Measurements from ENCODE around the gene TSKS. TPM values are rescaled to one million over a fixed set of nuclear protein-coding genes. Genes with fewer than 3 reads are reported as not detected.
A peak's percentile ranks its signal among the peaks of the same experiment; 100 is the strongest.

Gene TSKS
- total RNA-seq, 2 experiments from 2014 or later, result 4.5 to 5.4 TPM

GRCh38 chr19:49691243-49692146 lies 71.6 kb downstream of the TSKS start:
- peaks cover 12% of the 10 kb centered on the region for H3K36me3 Mint-ChIP-seq (ENCODE audit: low read depth)
- peaks cover 24% of the 10 kb centered on the region for H3K27me3 Mint-ChIP-seq
- H3K4me3 Mint-ChIP-seq, result peak overlapping the region; percentile 77
- H3K4me1 Mint-ChIP-seq, result peaks cover 27% of the 10 kb centered on the region
- DNase-seq, result no peak
- no peak overlapping the region for H3K27ac Mint-ChIP-seq
- H3K9me3 Mint-ChIP-seq, result no peaks in the 10 kb centered on the region
- POLR2A ChIA-PET, result interaction anchor here (0.5 kb wide), 1 partner anchor 244 kb away, joined by 3 read pairs; no protein-coding TSS in a partner anchor
- CTCF ChIA-PET, result interaction anchor here (0.7 to 1.2 kb wide), 4 partner anchors 9 to 483 kb away, joined by 3 to 4 read pairs (median 3); no protein-coding TSS in a partner anchor

DNA sequence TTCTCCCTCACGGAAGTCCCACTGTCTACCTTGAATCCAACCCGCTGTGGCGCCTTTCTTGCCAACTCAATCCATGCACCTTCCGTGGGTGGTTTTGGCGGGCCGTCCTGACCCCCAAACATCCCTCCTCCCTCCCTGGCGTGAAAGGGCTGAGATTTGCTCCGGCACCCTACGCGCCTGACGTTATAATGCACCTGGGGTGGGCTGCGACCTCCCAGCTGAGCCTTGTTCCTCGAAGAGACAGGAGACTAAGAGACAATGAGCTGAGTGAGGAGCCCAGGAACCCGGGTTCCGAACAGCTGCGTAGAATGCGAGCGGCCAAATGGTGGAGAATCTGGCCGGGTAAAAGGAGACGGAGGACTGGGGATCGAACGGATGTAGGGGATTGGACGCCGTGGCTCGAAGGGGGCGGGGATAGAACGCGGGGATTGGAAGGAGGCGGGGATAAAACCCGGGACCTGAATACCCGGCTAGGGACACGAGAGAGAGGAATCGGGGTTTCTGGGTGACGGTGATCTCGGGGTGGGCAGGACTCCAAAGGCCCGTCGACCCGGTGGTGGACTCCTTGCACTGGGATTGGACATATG lies 72.4 kb downstream of the TSKS start, which contains the start of gene CPT1C:
Gene CPT1C, plus strand, starts transcription at position 461 of the 587 bp plus-strand sequence. CDS start 1,137 bp downstream, outside the sequence.
- Mint-ChIP-seq H3K27me3 (peaks cover 24% of the 10 kb centered on the region), H3K36me3 (ENCODE audit: low read depth) (peaks cover 12% of the 10 kb centered on the region), H3K4me3 (peak within 1 kb of the TSS; percentile 77), H3K4me1 (peaks cover 27% of the 10 kb centered on the region), H3K9me3 (no peaks in the 10 kb centered on the region), H3K27ac (peak within 1 kb of the TSS; percentile 68)
- ChIA-PET CTCF (no interaction called here), POLR2A (no interaction called here)
- peak; percentile 54 for DNase-seq

GRCh38 chr19:49690079-49690655 lies 72.9 kb downstream of the TSKS start:
- no peak overlapping the region for H3K27ac Mint-ChIP-seq
- no peak for DNase-seq

More at GRCh38 chr19:49690079-49690655, 72.9 kb downstream of the TSKS start:
- Mint-ChIP-seq H3K9me3 (no peaks in the 10 kb centered on the region), H3K4me3 (peak overlapping the region; percentile 77), H3K36me3 (ENCODE audit: low read depth) (peaks cover 18% of the 10 kb centered on the region), H3K27me3 (peaks cover 24% of the 10 kb centered on the region), H3K4me1 (peaks cover 27% of the 10 kb centered on the region)
- POLR2A ChIA-PET, result interaction anchor here (0.6 kb wide), 1 partner anchor 30 kb away, joined by 12 read pairs; no protein-coding TSS in a partner anchor
- CTCF ChIA-PET, result interaction anchor here (0.6 kb wide), 1 partner anchor 211 kb away, joined by 5 read pairs; no protein-coding TSS in a partner anchor

Small RNAs within 50 kb of the gene (microRNA-seq; reads per million reads assigned to microRNA genes)
- not detected for gene MIR6799 (ENCODE audit: borderline microRNAs expressed, borderline replicate concordance)

Other genes starting within 250 kb of the TSKS start
- gene RCN3, start 235.3 kb downstream of the TSKS start, total RNA-seq, result 1 to 10 TPM; 4.2 TPM
- gene NOSIP, start 182.8 kb downstream of the TSKS start, total RNA-seq, result 100 to 1,000 TPM; 288 TPM
- 1 to 10 TPM; 1.1 TPM for gene PRRG2, start 182.0 kb downstream of the TSKS start, total RNA-seq
- 10 to 100 TPM; 41.5 to 45.9 TPM for gene PRR12, start 172.1 kb downstream of the TSKS start, total RNA-seq
- gene RRAS, start 123.2 kb downstream of the TSKS start, total RNA-seq, result 1 to 10 TPM; 9.0 to 9.5 TPM
- gene SCAF1, start 121.1 kb downstream of the TSKS start, total RNA-seq, result 10 to 100 TPM; 48.1 to 59.9 TPM
- 100 to 1,000 TPM; 157 to 168 TPM for gene IRF3, start 97.4 kb downstream of the TSKS start, total RNA-seq
- gene BCL2L12, start 97.4 kb downstream of the TSKS start, total RNA-seq, result 10 to 100 TPM; 73.9 to 80.7 TPM
- 100 to 1,000 TPM; 125 to 130 TPM for gene PRMT1, start 86.0 kb downstream of the TSKS start, total RNA-seq
- 1 to 10 TPM; 3.7 to 4.9 TPM for gene ADM5, start 73.7 kb downstream of the TSKS start, total RNA-seq
- 1 to 10 TPM in 1 of 2 experiments, under 1 TPM in 1; 0.79 to 1.3 TPM for gene CPT1C, start 72.2 kb downstream of the TSKS start, total RNA-seq
- 10 to 100 TPM; 77.2 to 87.9 TPM for gene AP2A1, start 3.7 kb upstream of the TSKS start, total RNA-seq
- 10 to 100 TPM; 13.3 to 13.9 TPM for gene FUZ, start 50.0 kb upstream of the TSKS start, total RNA-seq
- gene MED25, start 55.0 kb upstream of the TSKS start, total RNA-seq, result 10 to 100 TPM; 57.9 to 62.7 TPM
- 10 to 100 TPM; 60.7 to 76.8 TPM for gene PTOV1, start 87.9 kb upstream of the TSKS start, total RNA-seq
- gene PNKP, start 104.3 kb upstream of the TSKS start, total RNA-seq, result 100 to 1,000 TPM; 105 to 131 TPM
- 10 to 100 TPM; 17.5 to 18.9 TPM for gene AKT1S1, start 114.0 kb upstream of the TSKS start, total RNA-seq
- 10 to 100 TPM; 33.2 to 33.8 TPM for gene TBC1D17, start 114.4 kb upstream of the TSKS start, total RNA-seq
- 1 to 10 TPM; 3.7 to 4.2 TPM for gene IL4I1, start 133.6 kb upstream of the TSKS start, total RNA-seq
- gene ATF5, start 165.9 kb upstream of the TSKS start, total RNA-seq, result 10 to 100 TPM; 10.5 to 12.1 TPM
- gene NUP62, start 166.2 kb upstream of the TSKS start, total RNA-seq, result 100 to 1,000 TPM; 111 to 127 TPM
- not detected for gene SIGLEC11, start 197.9 kb upstream of the TSKS start, total RNA-seq

All from activated CD4-positive, alpha-beta T cell treated with anti-CD3 and anti-CD28 coated beads, Interleukin-2, amount 10 ng/mL, durations not matched to agents 7 days and 5 days (primary cell).